ENCODE results near the gene MROH9. TPM values are rescaled to one million over a fixed set of nuclear protein-coding genes. Genes with fewer than 3 reads are reported as not detected.

MROH9 gene
- polyA plus RNA-seq, 1 donor (not counting 4 experiments of a cell fraction or from before 2014, with no cell fraction given): 0.04 TPM

DNA sequence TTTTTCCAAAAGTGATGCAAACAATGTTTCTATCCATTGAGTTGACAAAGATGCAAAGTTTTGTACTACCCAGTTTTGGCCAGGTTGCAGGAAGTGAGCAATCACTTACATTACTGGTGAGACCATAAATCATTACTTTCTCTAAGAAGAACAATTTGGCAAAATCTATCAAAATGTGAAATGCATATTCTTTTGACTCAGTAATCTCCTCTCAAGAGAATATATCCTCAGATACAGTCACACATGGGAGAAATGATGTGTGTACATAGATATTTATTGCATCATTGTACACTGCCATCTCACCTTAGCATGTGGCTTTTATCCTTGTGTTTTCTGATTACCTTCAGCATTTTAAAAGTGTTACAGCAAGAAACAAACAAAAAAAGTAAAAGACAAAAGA is 103.0 kb downstream of the MROH9 start:
- no peak overlapping the region for H2AFZ ChIP-seq (ENCODE audit: control insufficient read depth, low read length)
- no peak overlapping the region for H3K9ac ChIP-seq (ENCODE audit: control insufficient read depth, extremely low read depth, insufficient read depth, low read length)
- no peaks in the 10 kb centered on the region for H3K9me3 ChIP-seq (ENCODE audit: control insufficient read depth, low read depth, low read length)
- H3K4me2 ChIP-seq (ENCODE audit: control insufficient read depth, extremely low read depth, insufficient read depth, low read depth, low read length): no peak overlapping the region
- no peaks in the 10 kb centered on the region for H3K27me3 ChIP-seq (ENCODE audit: control insufficient read depth, extremely low read depth, insufficient read depth, low read length)
- no peaks in the 10 kb centered on the region for H4K20me1 ChIP-seq (ENCODE audit: control insufficient read depth, extremely low read depth, insufficient read depth, low read length)
- DNase-seq (ENCODE audit: low read depth, low spot score) (no peak), FAIRE-seq (no peak)
- H3K9me1 ChIP-seq (ENCODE audit: control insufficient read depth, extremely low read depth, insufficient read depth, low read length): no peaks in the 10 kb centered on the region
- H3K4me3 ChIP-seq (ENCODE audit: control insufficient read depth in 2 of 3, extremely low read depth in 1 of 3, insufficient read depth in 2 of 3, low read depth in 1 of 3, low read length in 3 of 3): no peak overlapping the region
- no peaks in the 10 kb centered on the region for H3K4me1 ChIP-seq (ENCODE audit: control insufficient read depth, extremely low read depth, insufficient read depth, low read length)
- H3K79me2 ChIP-seq (ENCODE audit: control insufficient read depth, insufficient read depth, low read length): no peaks in the 10 kb centered on the region
- dilution Hi-C loops (cut with MboI; ENCODE audit: extremely low pct_ligation_motif_present, low sequenced_read_pairs): no loop called here
- H3K36me3 ChIP-seq (ENCODE audit: control insufficient read depth in 2 of 2, extremely low read depth in 1 of 2, insufficient read depth in 2 of 2, low read length in 2 of 2): no peaks in the 10 kb centered on the region
- H3K27ac ChIP-seq (ENCODE audit: control insufficient read depth, insufficient read depth, low read length): no peak overlapping the region
- TF ChIP-seq, protein P1, sequence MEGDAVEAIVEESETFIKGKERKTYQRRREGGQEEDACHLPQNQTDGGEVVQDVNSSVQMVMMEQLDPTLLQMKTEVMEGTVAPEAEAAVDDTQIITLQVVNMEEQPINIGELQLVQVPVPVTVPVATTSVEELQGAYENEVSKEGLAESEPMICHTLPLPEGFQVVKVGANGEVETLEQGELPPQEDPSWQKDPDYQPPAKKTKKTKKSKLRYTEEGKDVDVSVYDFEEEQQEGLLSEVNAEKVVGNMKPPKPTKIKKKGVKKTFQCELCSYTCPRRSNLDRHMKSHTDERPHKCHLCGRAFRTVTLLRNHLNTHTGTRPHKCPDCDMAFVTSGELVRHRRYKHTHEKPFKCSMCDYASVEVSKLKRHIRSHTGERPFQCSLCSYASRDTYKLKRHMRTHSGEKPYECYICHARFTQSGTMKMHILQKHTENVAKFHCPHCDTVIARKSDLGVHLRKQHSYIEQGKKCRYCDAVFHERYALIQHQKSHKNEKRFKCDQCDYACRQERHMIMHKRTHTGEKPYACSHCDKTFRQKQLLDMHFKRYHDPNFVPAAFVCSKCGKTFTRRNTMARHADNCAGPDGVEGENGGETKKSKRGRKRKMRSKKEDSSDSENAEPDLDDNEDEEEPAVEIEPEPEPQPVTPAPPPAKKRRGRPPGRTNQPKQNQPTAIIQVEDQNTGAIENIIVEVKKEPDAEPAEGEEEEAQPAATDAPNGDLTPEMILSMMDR (optimal IDR thresholded peaks at IDR 0.05 in 1 of 3, IDR thresholded peaks at IDR 0.05 in 1 of 3, conservative IDR thresholded peaks at IDR 0.05 in 1 of 3; ENCODE audit: extremely low read depth in 1 of 3, insufficient read depth in 2 of 3, low read length in 3 of 3): no peak
- TF ChIP-seq EZH2 (IDR thresholded peaks at IDR 0.05; ENCODE audit: low read length): no peak

GRCh38 chr1:171048014-171048413 is 112.7 kb downstream of the MROH9 start:
- no peak overlapping the region for H3K9ac ChIP-seq (ENCODE audit: control insufficient read depth, extremely low read depth, insufficient read depth, low read length)
- no peak overlapping the region for H3K27ac ChIP-seq (ENCODE audit: control insufficient read depth, insufficient read depth, low read length)
- H3K4me1 ChIP-seq (ENCODE audit: control insufficient read depth, extremely low read depth, insufficient read depth, low read length): no peaks in the 10 kb centered on the region
- H3K36me3 ChIP-seq (ENCODE audit: control insufficient read depth in 2 of 2, extremely low read depth in 1 of 2, insufficient read depth in 2 of 2, low read length in 2 of 2): no peaks in the 10 kb centered on the region
- TF ChIP-seq, protein P1 (optimal IDR thresholded peaks at IDR 0.05 in 1 of 3, IDR thresholded peaks at IDR 0.05 in 1 of 3, conservative IDR thresholded peaks at IDR 0.05 in 1 of 3; ENCODE audit: extremely low read depth in 1 of 3, insufficient read depth in 2 of 3, low read length in 3 of 3): no peak
- TF ChIP-seq EZH2 (IDR thresholded peaks at IDR 0.05; ENCODE audit: low read length): no peak
- no peak overlapping the region for H3K4me2 ChIP-seq (ENCODE audit: control insufficient read depth, extremely low read depth, insufficient read depth, low read depth, low read length)
- no peaks in the 10 kb centered on the region for H3K9me3 ChIP-seq (ENCODE audit: control insufficient read depth, low read depth, low read length)
- dilution Hi-C loops (cut with MboI; ENCODE audit: extremely low pct_ligation_motif_present, low sequenced_read_pairs): no loop called here
- no peak overlapping the region for H2AFZ ChIP-seq (ENCODE audit: control insufficient read depth, low read length)
- H3K4me3 ChIP-seq (ENCODE audit: control insufficient read depth in 2 of 3, extremely low read depth in 1 of 3, insufficient read depth in 2 of 3, low read depth in 1 of 3, low read length in 3 of 3): no peak overlapping the region
- H3K9me1 ChIP-seq (ENCODE audit: control insufficient read depth, extremely low read depth, insufficient read depth, low read length): no peaks in the 10 kb centered on the region
- DNase-seq (ENCODE audit: low read depth, low spot score) (no peak), FAIRE-seq (no peak)
- no peaks in the 10 kb centered on the region for H3K79me2 ChIP-seq (ENCODE audit: control insufficient read depth, insufficient read depth, low read length)
- H4K20me1 ChIP-seq (ENCODE audit: control insufficient read depth, extremely low read depth, insufficient read depth, low read length): no peaks in the 10 kb centered on the region
- H3K27me3 ChIP-seq (ENCODE audit: control insufficient read depth, extremely low read depth, insufficient read depth, low read length): no peaks in the 10 kb centered on the region
